GM19468 (cell line): ENCODE data around the gene MAGEB3.

ENCODE experiments used
- ATAC-seq: cut with Tn5 transposase; IDR thresholded peaks from one replicate; pipeline ENCODE4 v1.9.1; 2021; ENCODE audit warnings: mild to moderate bottlenecking, moderate library complexity, moderate number of reproducible peaks; ENCODE audit not compliant: unreplicated experiment; ENCODE audit errors: extremely low read depth

The MAGEB3 gene

GRCh38 chrX:30275498-30275897 is 45.0 kb downstream of the MAGEB3 start:
- no peak for ATAC-seq

DNA sequence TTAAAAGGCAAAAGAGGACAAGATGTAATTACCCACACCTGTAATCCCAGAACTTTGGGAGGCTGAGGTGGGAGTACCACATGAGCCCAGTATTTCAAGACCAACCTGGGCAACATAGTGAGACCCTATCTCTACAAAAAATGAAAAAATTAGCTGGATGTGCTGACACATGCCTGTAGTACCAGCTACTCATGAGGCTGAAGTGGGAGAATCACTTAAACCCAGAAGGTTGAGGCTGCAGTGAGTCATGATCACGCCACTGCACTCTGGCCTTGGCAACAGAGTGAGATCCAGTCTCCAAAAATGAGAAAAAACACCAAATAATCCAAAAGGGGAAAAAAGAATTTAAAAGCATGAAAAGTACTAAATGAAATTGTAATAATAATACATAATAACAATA is 47.9 kb downstream of the MAGEB3 start:
- ATAC-seq = no peak

DNA sequence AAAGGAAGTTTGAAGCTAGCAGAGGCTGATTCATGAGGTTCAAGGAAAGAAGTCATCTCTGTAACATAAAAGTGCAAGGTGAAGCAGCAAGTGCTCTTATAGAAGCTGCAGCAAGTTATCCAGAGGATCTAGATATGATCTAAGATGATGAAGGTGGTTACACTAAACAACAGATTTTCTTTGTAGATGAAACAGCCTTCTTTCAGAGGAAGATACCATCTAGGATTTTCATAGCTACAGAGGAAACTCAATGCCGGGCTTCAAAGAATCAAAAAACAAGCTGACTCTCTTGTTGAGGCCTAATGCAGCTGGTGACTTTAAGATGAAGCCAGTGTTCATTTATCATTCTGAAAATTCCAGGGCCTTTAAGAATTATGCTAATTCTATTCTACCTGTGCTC is 50.0 kb downstream of the MAGEB3 start:
- no peak for ATAC-seq

GRCh38 chrX:30282527-30282926 is 52.1 kb downstream of the MAGEB3 start:
- ATAC-seq = no peak

GRCh38 chrX:30283456-30284200 is 53.2 kb downstream of the MAGEB3 start:
- ATAC-seq = no peak
